ENCODE results near the gene SHTN1.

DNA sequence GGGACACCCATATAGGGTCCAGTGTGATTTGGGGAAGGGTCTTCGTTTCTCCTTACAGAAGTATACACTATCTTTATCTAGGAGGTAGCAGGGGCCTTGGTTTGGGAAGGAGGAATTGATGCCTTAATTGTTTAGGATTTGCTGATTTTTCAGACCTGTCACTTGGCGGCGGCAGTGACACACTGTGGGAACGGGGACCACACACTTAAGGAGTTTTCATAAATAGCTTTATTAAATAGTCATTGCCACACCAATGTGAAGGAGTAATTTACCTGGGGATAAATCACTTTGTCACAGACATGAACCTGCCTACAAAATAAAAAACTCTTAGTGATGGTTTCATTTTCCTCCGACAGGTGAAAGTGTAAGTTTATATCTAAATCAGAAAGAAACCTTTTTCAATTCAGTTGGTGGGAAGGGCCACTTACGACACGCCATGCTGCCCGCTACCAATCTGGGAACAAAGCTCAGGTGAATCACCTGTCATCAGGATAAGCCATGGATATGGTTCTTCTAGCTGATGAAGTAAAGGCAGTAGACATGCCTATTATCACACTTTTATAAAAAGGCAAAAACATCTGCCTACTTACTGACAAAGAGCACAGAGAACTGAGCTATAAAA, 168.0 kb downstream of the SHTN1 start:
- TF ChIP-seq, protein P1, sequence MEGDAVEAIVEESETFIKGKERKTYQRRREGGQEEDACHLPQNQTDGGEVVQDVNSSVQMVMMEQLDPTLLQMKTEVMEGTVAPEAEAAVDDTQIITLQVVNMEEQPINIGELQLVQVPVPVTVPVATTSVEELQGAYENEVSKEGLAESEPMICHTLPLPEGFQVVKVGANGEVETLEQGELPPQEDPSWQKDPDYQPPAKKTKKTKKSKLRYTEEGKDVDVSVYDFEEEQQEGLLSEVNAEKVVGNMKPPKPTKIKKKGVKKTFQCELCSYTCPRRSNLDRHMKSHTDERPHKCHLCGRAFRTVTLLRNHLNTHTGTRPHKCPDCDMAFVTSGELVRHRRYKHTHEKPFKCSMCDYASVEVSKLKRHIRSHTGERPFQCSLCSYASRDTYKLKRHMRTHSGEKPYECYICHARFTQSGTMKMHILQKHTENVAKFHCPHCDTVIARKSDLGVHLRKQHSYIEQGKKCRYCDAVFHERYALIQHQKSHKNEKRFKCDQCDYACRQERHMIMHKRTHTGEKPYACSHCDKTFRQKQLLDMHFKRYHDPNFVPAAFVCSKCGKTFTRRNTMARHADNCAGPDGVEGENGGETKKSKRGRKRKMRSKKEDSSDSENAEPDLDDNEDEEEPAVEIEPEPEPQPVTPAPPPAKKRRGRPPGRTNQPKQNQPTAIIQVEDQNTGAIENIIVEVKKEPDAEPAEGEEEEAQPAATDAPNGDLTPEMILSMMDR (IDR thresholded peaks at IDR 0.05) = no peak
- TF ChIP-seq POLR2A (IDR thresholded peaks at IDR 0.05) (no peak), EP300 (IDR thresholded peaks at IDR 0.05; ENCODE audit: low read depth) (no peak), POLR2AphosphoS5 (IDR thresholded peaks at IDR 0.05) (no peak)
